H54 (cell line): Measurements from ENCODE around the gene THOC1.

Experiments used
- DNase-seq: peaks from one replicate; pipeline ENCODE4 v3.0.0; 2011; ENCODE audit warnings: low spot score, mixed read lengths; ENCODE audit not compliant: insufficient read length
- FAIRE-seq: peaks from 3 replicates; lab custom pipeline; 2011; peaks lifted over from hg19 to GRCh38; lab: Jason Lieb, UNC
- POLR2A ChIP-seq: IDR thresholded peaks from 2 replicates; pipeline ENCODE4 v1.6.1; 2011; ENCODE audit warnings: low read depth, mild to moderate bottlenecking, low read length

Gene THOC1

GRCh38 chr18:172361-172760 is 95.5 kb downstream of the THOC1 start:
- TF ChIP-seq POLR2A: no peak

More at GRCh38 chr18:172361-172760, 95.5 kb downstream of the THOC1 start:
- DNase-seq: no peak
- no peak for FAIRE-seq
